ENCODE measurements around the gene SLC6A11. TPM values are rescaled to one million over a fixed set of nuclear protein-coding genes. Genes with fewer than 3 reads are reported as not detected.

SLC6A11 gene
- total and polyA plus RNA-seq, 2 donors (not counting 3 experiments of a cell fraction or from before 2014, with no cell fraction given), result not detected

GRCh38 chr3:10834951-10835350 is 18.9 kb downstream of the SLC6A11 start:
- ChIA-PET CTCF (no interaction called here), POLR2A (no interaction called here)
- Histone ChIP-seq H3K9me3 (replicated peaks; ENCODE audit: control insufficient read depth, insufficient read depth, low read length) (no peaks in the 10 kb centered on the region), H3K36me3 (ENCODE audit: control insufficient read depth in 2 of 2, extremely low read depth in 1 of 2, insufficient read depth in 2 of 2, low read length in 2 of 2) (no peaks in the 10 kb centered on the region), H3K4me1 (ENCODE audit: control insufficient read depth, extremely low read depth, insufficient read depth, low read length) (no peaks in the 10 kb centered on the region), H3K4me2 (ENCODE audit: insufficient read depth, low read length) (no peak overlapping the region), H3K79me2 (ENCODE audit: control insufficient read depth, insufficient read depth, low read length) (no peaks in the 10 kb centered on the region), H3K27ac (ENCODE audit: insufficient read depth, low read depth, low read length) (no peak overlapping the region), H3K27me3 (ENCODE audit: control insufficient read depth in 2 of 2, insufficient read depth in 2 of 2, low read length in 2 of 2) (no peaks in the 10 kb centered on the region), H2AFZ (ENCODE audit: low read depth, low read length) (no peak overlapping the region), H3K9me1 (replicated peaks; ENCODE audit: control insufficient read depth, extremely low read depth, insufficient read depth, low read length) (no peaks in the 10 kb centered on the region), H4K20me1 (replicated peaks; ENCODE audit: control insufficient read depth, extremely low read depth, insufficient read depth, low read length) (no peaks in the 10 kb centered on the region), H3K9ac (replicated peaks; ENCODE audit: extremely low read depth, insufficient read depth, low read length) (no peak overlapping the region), H3K4me3 (replicated peaks in 1 of 3; ENCODE audit: insufficient read depth in 1 of 3, low read depth in 1 of 3, low read length in 3 of 3) (no peak overlapping the region)
- TF ChIP-seq MYC (IDR thresholded peaks at IDR 0.05; ENCODE audit: low read depth, low read length), result no peak
- TF ChIP-seq GATA2 (IDR thresholded peaks at IDR 0.05; ENCODE audit: insufficient read depth, insufficient read length, low read depth, low read length), result no peak
- TF ChIP-seq POLR2A (IDR thresholded peaks at IDR 0.05; ENCODE audit: low read depth, low read length), result no peak
- TF ChIP-seq, protein P1, sequence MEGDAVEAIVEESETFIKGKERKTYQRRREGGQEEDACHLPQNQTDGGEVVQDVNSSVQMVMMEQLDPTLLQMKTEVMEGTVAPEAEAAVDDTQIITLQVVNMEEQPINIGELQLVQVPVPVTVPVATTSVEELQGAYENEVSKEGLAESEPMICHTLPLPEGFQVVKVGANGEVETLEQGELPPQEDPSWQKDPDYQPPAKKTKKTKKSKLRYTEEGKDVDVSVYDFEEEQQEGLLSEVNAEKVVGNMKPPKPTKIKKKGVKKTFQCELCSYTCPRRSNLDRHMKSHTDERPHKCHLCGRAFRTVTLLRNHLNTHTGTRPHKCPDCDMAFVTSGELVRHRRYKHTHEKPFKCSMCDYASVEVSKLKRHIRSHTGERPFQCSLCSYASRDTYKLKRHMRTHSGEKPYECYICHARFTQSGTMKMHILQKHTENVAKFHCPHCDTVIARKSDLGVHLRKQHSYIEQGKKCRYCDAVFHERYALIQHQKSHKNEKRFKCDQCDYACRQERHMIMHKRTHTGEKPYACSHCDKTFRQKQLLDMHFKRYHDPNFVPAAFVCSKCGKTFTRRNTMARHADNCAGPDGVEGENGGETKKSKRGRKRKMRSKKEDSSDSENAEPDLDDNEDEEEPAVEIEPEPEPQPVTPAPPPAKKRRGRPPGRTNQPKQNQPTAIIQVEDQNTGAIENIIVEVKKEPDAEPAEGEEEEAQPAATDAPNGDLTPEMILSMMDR (IDR thresholded peaks at IDR 0.05; ENCODE audit: extremely low read depth in 1 of 2, insufficient read depth in 1 of 2, low read depth in 1 of 2, low read length in 2 of 2), result no peak
- TF ChIP-seq JUN (IDR thresholded peaks at IDR 0.05; ENCODE audit: borderline replicate concordance, insufficient read depth, insufficient read length, low read depth), result no peak
- no peak for TF ChIP-seq FOS (IDR thresholded peaks at IDR 0.05; ENCODE audit: borderline replicate concordance, insufficient read depth, low read length)
- TF ChIP-seq EZH2 (IDR thresholded peaks at IDR 0.05; ENCODE audit: borderline replicate concordance, low read depth, low read length, severe bottlenecking), result no peak
- no peak for TF ChIP-seq POLR2AphosphoS5 (IDR thresholded peaks at IDR 0.05; ENCODE audit: insufficient read depth, low read depth, low read length)
- TF ChIP-seq, protein P2, sequence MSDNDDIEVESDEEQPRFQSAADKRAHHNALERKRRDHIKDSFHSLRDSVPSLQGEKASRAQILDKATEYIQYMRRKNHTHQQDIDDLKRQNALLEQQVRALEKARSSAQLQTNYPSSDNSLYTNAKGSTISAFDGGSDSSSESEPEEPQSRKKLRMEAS (IDR thresholded peaks at IDR 0.05; ENCODE audit: insufficient read depth, insufficient read length), result no peak
- FAIRE-seq (no peak), DNase-seq (ENCODE audit: low read depth, low spot score) (no peak)
- no TSS peak for BruUV-seq (replicated peaks)
- dilution Hi-C loops (cut with MboI; ENCODE audit: extremely low pct_ligation_motif_present, low sequenced_read_pairs) (no loop called here), intact Hi-C loops (cut with micrococcal nuclease) (no loop called here)
